ENCODE measurements around the gene NPY. TPM values are rescaled to one million over a fixed set of nuclear protein-coding genes. Genes with fewer than 3 reads are reported as not detected.
"Not testable (repeated sequence)": the region's sequence is repeated elsewhere in the genome, so short reads cannot be mapped to it uniquely, and the experiment has no call there.

Gene NPY
- total RNA-seq, 4 donors from 2014 or later: 3.8 to 13.3 TPM; not detected in 2

DNA sequence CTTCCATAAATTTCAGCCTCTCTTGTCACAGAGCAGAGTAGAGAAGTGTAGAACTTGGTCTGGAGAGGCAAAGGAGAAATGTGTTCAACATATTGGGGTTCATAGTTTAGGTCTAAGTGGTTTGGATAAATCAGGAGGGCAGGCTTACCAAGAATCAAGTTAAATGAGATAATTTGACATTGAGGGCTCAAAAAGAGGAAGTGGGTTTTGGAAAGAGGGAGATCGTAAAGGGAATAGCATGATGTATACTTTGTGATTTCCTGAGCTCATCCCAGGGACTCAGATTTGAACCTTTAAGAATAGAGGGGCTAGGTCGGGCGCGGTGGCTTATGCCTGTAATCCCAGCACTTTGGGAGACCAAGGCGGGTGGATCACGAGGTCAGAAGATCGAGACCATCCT is 34.7 kb upstream of the NPY start:
- H3K36me3 ChIP-seq: no peaks in the 10 kb centered on the region
- no peak overlapping the region for H3K27ac ChIP-seq
- H3K9me3 ChIP-seq: peaks cover 0 to 3% (median 0%) of the 10 kb centered on the region in 4 donors
- TF ChIP-seq POLR2A (IDR thresholded peaks at IDR 0.05): no peak
- H3K4me1 ChIP-seq: no peaks in the 10 kb centered on the region
- no peaks in the 10 kb centered on the region for H3K27me3 ChIP-seq
- DNase-seq: no peak
- H3K4me3 ChIP-seq: no peak overlapping the region

DNA sequence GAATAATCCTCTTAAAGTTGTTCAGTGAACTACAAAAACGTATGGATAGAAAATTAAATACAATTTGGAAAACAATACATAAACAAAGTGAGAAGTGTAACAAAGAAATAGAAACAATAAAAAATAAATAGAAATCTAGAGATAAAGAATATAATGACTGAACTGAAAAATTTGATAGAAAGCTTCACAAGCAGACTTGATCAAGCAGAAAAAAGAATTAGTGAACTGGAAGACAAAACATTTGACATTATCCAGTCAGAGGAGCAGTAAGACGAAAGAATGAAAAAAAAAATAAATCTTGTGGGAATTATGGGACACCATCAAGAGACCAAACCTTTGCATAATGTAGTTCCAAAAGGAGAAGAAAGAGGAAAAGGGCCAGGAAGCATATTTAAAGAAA is 32.4 kb upstream of the NPY start:
- H3K4me1 ChIP-seq: no peaks in the 10 kb centered on the region
- no peak overlapping the region for H3K27ac ChIP-seq
- no peak overlapping the region for H3K4me3 ChIP-seq
- DNase-seq: no peak
- TF ChIP-seq CTCF (IDR thresholded peaks at IDR 0.05) (no peak), POLR2A (IDR thresholded peaks at IDR 0.05) (no peak)
- H3K27me3 ChIP-seq: no peaks in the 10 kb centered on the region
- H3K9me3 ChIP-seq: peaks cover 0 to 3% (median 0%) of the 10 kb centered on the region in 4 donors
- H3K36me3 ChIP-seq: no peaks in the 10 kb centered on the region

DNA sequence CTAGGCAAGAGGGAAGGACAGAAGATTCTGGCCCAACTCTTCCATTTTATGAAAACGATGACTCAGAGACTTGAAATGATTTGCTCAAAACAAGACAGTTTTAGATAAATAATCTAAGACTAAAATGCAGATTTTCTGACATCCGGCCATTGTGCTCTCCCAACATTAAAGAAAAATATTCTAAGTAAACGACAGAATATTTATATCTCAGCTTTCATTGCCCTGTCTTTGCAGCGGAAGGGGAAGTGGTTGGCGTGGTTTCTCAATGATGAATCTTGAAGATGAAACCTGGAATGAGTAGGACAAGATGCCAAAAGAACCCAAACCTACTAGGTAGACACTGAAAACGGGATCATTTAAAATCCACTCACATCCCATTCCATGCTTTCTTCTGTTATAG is 28.9 kb upstream of the NPY start:
- Histone ChIP-seq H3K4me3 (no peak overlapping the region), H3K27me3 (no peaks in the 10 kb centered on the region), H3K9me3 (peaks cover 0 to 3% (median 0%) of the 10 kb centered on the region in 4 donors), H3K27ac (no peak overlapping the region), H3K4me1 (no peaks in the 10 kb centered on the region), H3K36me3 (no peaks in the 10 kb centered on the region)
- DNase-seq: no peak
- TF ChIP-seq POLR2A (IDR thresholded peaks at IDR 0.05) (no peak), CTCF (IDR thresholded peaks at IDR 0.05) (no peak)

GRCh38 chr7:24258324-24258723 is 25.7 kb upstream of the NPY start:
- not testable (repeated sequence) for DNase-seq

DNA sequence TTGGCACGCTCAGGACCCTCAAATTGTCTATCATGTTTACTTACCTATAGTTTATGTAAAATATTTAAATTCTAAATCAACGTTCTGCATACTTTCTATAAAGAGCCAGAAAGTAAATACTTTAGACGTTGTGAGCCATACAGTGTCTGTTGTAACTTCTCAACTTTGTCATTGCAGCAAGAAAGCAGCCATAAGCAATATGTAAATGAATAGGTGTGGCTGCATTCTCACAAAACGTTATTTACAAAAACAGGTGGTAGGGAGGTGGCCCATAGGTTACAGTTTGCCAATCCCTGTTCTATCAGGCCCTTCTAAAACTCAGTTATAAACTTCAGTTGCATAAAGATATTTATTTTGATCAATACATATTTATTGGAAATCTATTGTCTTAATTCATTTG is 12.1 kb upstream of the NPY start:
- Histone ChIP-seq H3K4me1 (no peaks in the 10 kb centered on the region), H3K27ac (no peak overlapping the region), H3K27me3 (no peaks in the 10 kb centered on the region), H3K4me3 (no peak overlapping the region), H3K36me3 (no peaks in the 10 kb centered on the region), H3K9me3 (no peaks in the 10 kb centered on the region)
- TF ChIP-seq CTCF (IDR thresholded peaks at IDR 0.05) (no peak), POLR2A (IDR thresholded peaks at IDR 0.05) (no peak)
- DNase-seq: no peak

More at GRCh38 chr7:24258324-24258723, 25.7 kb upstream of the NPY start:
- not testable (repeated sequence) for H3K27ac ChIP-seq, H3K4me1 ChIP-seq, H3K27me3 ChIP-seq, H3K4me3 ChIP-seq, H3K9me3 ChIP-seq, H3K36me3 ChIP-seq

- no peak for TF ChIP-seq POLR2A (IDR thresholded peaks at IDR 0.05)
- TF ChIP-seq CTCF (IDR thresholded peaks at IDR 0.05): no peak
- Histone ChIP-seq H3K27ac (no peak overlapping the region), H3K36me3 (no peaks in the 10 kb centered on the region), H3K27me3 (peaks cover 0 to 12% of the 10 kb centered on the region in 2 donors), H3K4me1 (peaks cover 0 to 13% (median 0%) of the 10 kb centered on the region in 4 donors), H3K9me3 (no peaks in the 10 kb centered on the region), H3K4me3 (no peak overlapping the region)
- no peak for DNase-seq
Measured at GRCh38 chr7:24279512-24279911, 4.5 kb upstream of the NPY start.

- peaks cover 0 to 12% of the 10 kb centered on the region in 2 donors for H3K27me3 ChIP-seq
- no peaks in the 10 kb centered on the region for H3K9me3 ChIP-seq
Measured at GRCh38 chr7:24283554-24283896, 465 bp upstream of the NPY start.

More at GRCh38 chr7:24283554-24283896, 465 bp upstream of the NPY start:
- no peaks in the 10 kb centered on the region for H3K36me3 ChIP-seq
- H3K4me3 ChIP-seq: peak overlapping the region in 3 of 4 donors; percentile 14 to 28 (median 24)
- DNase-seq: no peak
- TF ChIP-seq CTCF (IDR thresholded peaks at IDR 0.05): no peak
- no peak for TF ChIP-seq POLR2A (IDR thresholded peaks at IDR 0.05)
- no peak overlapping the region for H3K27ac ChIP-seq
- peaks cover 0 to 19% (median 0%) of the 10 kb centered on the region in 4 donors for H3K4me1 ChIP-seq
